Left lung (tissue), 10 donors: ENCODE measurements around the gene MAN2A1. TPM values are rescaled to one million over a fixed set of nuclear protein-coding genes. Genes with fewer than 3 reads are reported as not detected.

Experiments used
- ATAC-seq: fragments of 200-7000 bp; cut with Tn5 transposase; one replicate; pipeline ENCODE4 v1.9.1; 2020; ENCODE audit warnings: moderate library complexity
- DNase-seq, 4 donors: peaks; one replicate each; pipeline ENCODE4 v3.0.0-alpha.2; 2013 to 2020
- H3K27ac ChIP-seq, 2 donors: fragments of 200-600 bp; sonication (generic) in 1 of 2; one replicate each; pipeline versions ENCODE4 v1.5.0 to v1.8.0; 2020 to 2021
- H3K27me3 ChIP-seq, 2 donors: fragments of 200-600 bp; sonication (generic) in 1 of 2; one replicate each; pipeline versions ENCODE4 v1.5.0 to v1.8.0; 2020 to 2021
- H3K36me3 ChIP-seq, 2 donors: fragments of 200-600 bp; sonication (generic) in 1 of 2; one replicate each; pipeline versions ENCODE4 v1.5.0 to v1.8.0; 2020 to 2021
- H3K4me1 ChIP-seq, 2 donors: fragments of 200-600 bp; one replicate each; pipeline ENCODE4 v1.8.0; 2021
- H3K4me3 ChIP-seq, 2 donors: fragments of 200-600 bp; sonication (generic) in 1 of 2; one replicate each; pipeline versions ENCODE4 v1.5.0 to v1.8.0; 2020 to 2021; ENCODE audit warnings: mild to moderate bottlenecking in 1 of 2
- H3K9me3 ChIP-seq, 2 donors: fragments of 200-600 bp; sonication (generic) in 1 of 2; one replicate each; pipeline versions ENCODE4 v1.5.0 to v1.8.0; 2020 to 2021
- CTCF ChIP-seq, 2 donors: fragments of 200-600 bp; sonication (generic) in 1 of 2; IDR thresholded peaks; one replicate each; pipeline versions ENCODE4 v1.5.0 to v1.8.0; 2021; ENCODE audit warnings: antibody characterized with exemption in 2 of 2
- intact Hi-C, 2 donors: fragments of 100-400 bp; cut with DNase I; formaldehyde crosslinking; loops; one replicate each; pipeline versions ENCODE4 v1.11.2 to v1.14.2; 2022
- polyA plus RNA-seq, 6 donors: library from polyadenylated mRNA; unstranded; fragments of 120-200 nt; gene quantifications; one replicate each; pipeline ENCODE4 v1.2.1, GENCODE V29; 2013; ENCODE audit not compliant: insufficient read length in 6 of 6
- total RNA-seq, 2 donors: library from RNA; stranded (reverse); fragmentation: NEBNext Ultra II Directional; extraction: Animal tissue kit (Norgen Biotek cat#: 25700); gene quantifications; one replicate each; pipeline ENCODE4 v1.2.1, GENCODE V29; 2021
- donor health status: DM: no; HTN: yes; CAD: no.
- donor health status: DM: no; HTN: no; CAD: no.

MAN2A1 gene
- total and polyA plus RNA-seq, 8 donors: 42.2 to 54.7 (median 47.9) TPM

GRCh38 chr5:109753279-109753678 is 63.6 kb downstream of the MAN2A1 start:
- peaks cover 0 to 5% of the 10 kb centered on the region in 2 donors for H3K36me3 ChIP-seq
- DNase-seq (no peak), ATAC-seq (no peak)
- intact Hi-C loops: no loop called here
- H3K4me3 ChIP-seq: no peak overlapping the region
- H3K27ac ChIP-seq: no peak overlapping the region
- TF ChIP-seq CTCF (IDR thresholded peaks at IDR 0.05): no peak
- no peaks in the 10 kb centered on the region for H3K4me1 ChIP-seq
- no peaks in the 10 kb centered on the region for H3K9me3 ChIP-seq
- H3K27me3 ChIP-seq: no peaks in the 10 kb centered on the region

GRCh38 chr5:109754319-109754718 is 64.6 kb downstream of the MAN2A1 start:
- Histone ChIP-seq H3K4me3 (no peak overlapping the region), H3K36me3 (peaks cover 0 to 5% of the 10 kb centered on the region in 2 donors), H3K27me3 (no peaks in the 10 kb centered on the region), H3K4me1 (no peaks in the 10 kb centered on the region), H3K27ac (no peak overlapping the region), H3K9me3 (no peaks in the 10 kb centered on the region)
- TF ChIP-seq CTCF (IDR thresholded peaks at IDR 0.05): no peak
- intact Hi-C loops: no loop called here
- no peak for ATAC-seq
- no peak for DNase-seq

- H3K27ac ChIP-seq: no peak overlapping the region
- DNase-seq: no peak
- TF ChIP-seq CTCF (IDR thresholded peaks at IDR 0.05): no peak
- H3K4me3 ChIP-seq: no peak overlapping the region
- no peaks in the 10 kb centered on the region for H3K9me3 ChIP-seq
- no peaks in the 10 kb centered on the region for H3K4me1 ChIP-seq
- H3K27me3 ChIP-seq: no peaks in the 10 kb centered on the region
- no peak for ATAC-seq
- peaks cover 0 to 5% of the 10 kb centered on the region in 2 donors for H3K36me3 ChIP-seq
- intact Hi-C loops: no loop called here
Measured at GRCh38 chr5:109755761-109756160, 66.0 kb downstream of the MAN2A1 start.

- intact Hi-C loops: no loop called here
- ATAC-seq: no peak
Measured at GRCh38 chr5:109756543-109757185, 66.9 kb downstream of the MAN2A1 start.

GRCh38 chr5:109757490-109757889 is 67.8 kb downstream of the MAN2A1 start:
- TF ChIP-seq CTCF (IDR thresholded peaks at IDR 0.05): no peak
- Histone ChIP-seq H3K4me1 (no peaks in the 10 kb centered on the region), H3K36me3 (peaks cover 0 to 8% of the 10 kb centered on the region in 2 donors), H3K4me3 (no peak overlapping the region), H3K9me3 (no peaks in the 10 kb centered on the region), H3K27me3 (no peaks in the 10 kb centered on the region), H3K27ac (no peak overlapping the region)
- intact Hi-C loops: no loop called here
- DNase-seq: no peak
- no peak for ATAC-seq

More at GRCh38 chr5:109756543-109757185, 66.9 kb downstream of the MAN2A1 start:
- Histone ChIP-seq H3K36me3 (peaks cover 0 to 5% of the 10 kb centered on the region in 2 donors), H3K4me3 (no peak overlapping the region), H3K4me1 (no peaks in the 10 kb centered on the region), H3K27ac (no peak overlapping the region), H3K9me3 (no peaks in the 10 kb centered on the region), H3K27me3 (no peaks in the 10 kb centered on the region)
- no peak for DNase-seq
- no peak for TF ChIP-seq CTCF (IDR thresholded peaks at IDR 0.05)
